ENCODE measurements around the gene HOMEZ. TPM values are rescaled to one million over a fixed set of nuclear protein-coding genes. Genes with fewer than 3 reads are reported as not detected.

The HOMEZ gene
- total and polyA plus RNA-seq, 10 of the 15 experiments (the other 5 are each of a cell fraction or from before 2014, with no cell fraction given) = 2.6 to 19.3 (median 13.0) TPM

GRCh38 chr14:23296012-23296777, 10.3 kb upstream of the HOMEZ start (continued):
- TF ChIP-seq ATF3 (IDR thresholded peaks at IDR 0.05; ENCODE audit: borderline replicate concordance, extremely low read depth, low read depth, low read length) (no peak), ZNF592 (IDR thresholded peaks at IDR 0.05) (no peak), PRDM15 (CRISPR knock-in tag; IDR thresholded peaks at IDR 0.05) (no peak), CBX3 (IDR thresholded peaks at IDR 0.05; ENCODE audit: borderline replicate concordance, low read depth) (no peak)

All from GM12878 (cell line).